Transverse colon (tissue), 4 donors: Measurements from ENCODE around the gene DNAAF3. TPM values are rescaled to one million over a fixed set of nuclear protein-coding genes. Genes with fewer than 3 reads are reported as not detected.

Source experiments
- DNase-seq: peaks from one replicate; pipeline ENCODE4 v3.0.0-alpha.2; 2019
- H3K27ac ChIP-seq, 4 donors: fragments of 200-600 bp; sonication (generic); 2 replicates each; pipeline ENCODE4 v1.5.1; 2016 to 2018; ENCODE audit warnings: inconsistent platforms in 4 of 4
- H3K27me3 ChIP-seq: fragments of 200-600 bp; sonication (generic); 2 replicates; pipeline ENCODE4 v1.5.1; 2017; ENCODE audit warnings: inconsistent platforms
- H3K36me3 ChIP-seq, 4 donors: fragments of 200-600 bp; sonication (generic); 2 replicates each; pipeline ENCODE4 v1.5.1; 2017 to 2019; ENCODE audit warnings: inconsistent platforms in 4 of 4
- H3K4me1 ChIP-seq, 4 donors: fragments of 200-600 bp; sonication (generic); 2 replicates each; pipeline ENCODE4 v1.5.1; 2017 to 2020; ENCODE audit warnings: inconsistent platforms in 4 of 4
- H3K4me3 ChIP-seq, 4 donors: fragments of 200-600 bp; sonication (generic); 1 replicate in 1 of 4; 2 replicates in 3 of 4; pipeline versions ENCODE4 v1.5.1 to v1.6.1; 2017 to 2019; ENCODE audit warnings: inconsistent platforms in 4 of 4
- H3K9me3 ChIP-seq, 2 donors: fragments of 200-600 bp; sonication (generic); 2 replicates each; pipeline ENCODE4 v1.5.1; 2017 to 2019; ENCODE audit warnings: inconsistent platforms in 2 of 2
- EP300 ChIP-seq: sonication (generic); formaldehyde crosslinking; IDR thresholded peaks from one replicate; pipeline ENCODE4 v1.6.1; 2017; ENCODE audit warnings: antibody characterized with exemption, low read depth
- POLR2A ChIP-seq: fragments of 450-650 bp; IDR thresholded peaks from one replicate; pipeline ENCODE4 v1.6.1; 2016; ENCODE audit warnings: antibody characterized with exemption, mild to moderate bottlenecking, moderate library complexity
- POLR2AphosphoS5 ChIP-seq, 3 donors: sonication (generic); formaldehyde crosslinking; IDR thresholded peaks; one replicate each; pipeline ENCODE4 v1.6.1; 2016; ENCODE audit warnings: antibody characterized with exemption in 3 of 3
- WGBS, 2 donors: methylation state at CpG; one replicate each; pipeline ENCODE4 v1.1.5; 2018; ENCODE audit warnings: low coverage in 1 of 2; 5-methylcytosine and 5-hydroxymethylcytosine counted together
- in situ Hi-C, 4 donors: fragments of 200-750 bp; cut with MboI; loops; one replicate each; pipeline versions ENCODE4 v1.15.0 to v1.15.1; 2017; ENCODE audit warnings: low sequenced_read_pairs in 3 of 4, low pct_ligation_motif_present in 1 of 4, low pct_unique_long_range_greater_than_20kb in 1 of 4
- intact Hi-C: fragments of 100-400 bp; cut with DNase I; formaldehyde crosslinking; loops from one replicate; pipeline ENCODE4 v1.15.1; 2023; ENCODE audit warnings: low total_unique reads
- small RNA-seq, 4 donors: library from RNA; depleted of rRNA; stranded (forward); fragments of <200 nt; gene quantifications; one replicate each; pipeline ENCODE3, GENCODE V24; 2016
- total RNA-seq, 4 donors: library from RNA; depleted of rRNA; stranded (reverse); fragments of >200 nt; gene quantifications; one replicate each; pipeline ENCODE4 v1.1.0, GENCODE V29; 2016
- TF ChIP-seq, protein P1 (sequence below), 5 experiments: fragments of 200-600 bp in 3 of 5; fragments of 450-650 bp in 2 of 5; sonication (generic) in 3 of 5; IDR thresholded peaks; 1 replicate in 2 of 5; 2 replicates in 3 of 5; pipeline ENCODE4 v1.5.1; 2016 to 2017; ENCODE audit warnings: antibody characterized with exemption in 5 of 5, inconsistent platforms in 3 of 5, mild to moderate bottlenecking in 2 of 5, moderate library complexity in 1 of 5

Gene DNAAF3
- total RNA-seq, 4 donors from 2014 or later: 0.40 to 0.41 TPM; not detected in 2

DNA sequence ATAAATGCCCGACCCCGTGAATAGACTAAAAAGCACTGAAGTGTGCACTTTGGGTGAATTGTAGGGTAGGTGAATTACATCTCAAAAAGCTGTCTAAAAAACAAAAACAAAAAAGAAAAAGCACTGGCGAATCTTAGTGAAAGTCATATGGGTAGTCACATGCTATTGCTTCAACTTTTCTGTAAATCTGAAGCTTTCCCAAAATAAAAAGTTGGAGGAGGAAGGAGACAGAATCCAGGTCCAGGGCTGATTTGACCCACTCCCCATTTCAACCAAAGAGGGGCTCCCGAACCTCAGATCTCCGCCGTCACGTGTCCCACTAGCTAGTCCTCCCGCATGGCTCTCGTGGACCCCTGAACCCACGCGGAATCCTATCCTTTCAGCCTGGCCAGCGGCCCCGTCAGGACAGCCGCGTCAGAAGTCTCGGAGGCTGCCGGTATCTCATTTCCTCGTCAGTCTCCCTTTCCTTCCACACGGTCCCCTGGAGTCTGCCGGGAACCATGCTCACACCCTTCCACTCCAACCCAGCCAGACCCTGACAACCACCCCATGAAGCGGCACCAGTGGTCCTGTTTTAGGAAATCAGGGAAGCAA lies 55.1 kb downstream of the DNAAF3 start:
- intact Hi-C loops: loop anchor here (10.0 kb wide), 1 partner anchor 493 kb away; the partner anchor contains the start of genes ZNF524 and ZNF865
- 84 to 89% methylated on average over 17 to 21 of the region's 21 CpGs for WGBS, 2 donors
- Histone ChIP-seq H3K36me3 (no peaks in the 10 kb centered on the region), H3K4me1 (peaks cover 30 to 40% (median 37%) of the 10 kb centered on the region in 4 donors), H3K27me3 (no peaks in the 10 kb centered on the region), H3K27ac (peak overlapping the region; percentile 92 to 96 (median 95)), H3K4me3 (no peak overlapping the region), H3K9me3 (no peaks in the 10 kb centered on the region)
- in situ Hi-C loops: no loop called here
- no peak for DNase-seq
- no peak for TF ChIP-seq EP300
- no peak for TF ChIP-seq POLR2AphosphoS5 (IDR thresholded peaks at IDR 0.05)
- TF ChIP-seq POLR2A: no peak
- TF ChIP-seq, protein P1, sequence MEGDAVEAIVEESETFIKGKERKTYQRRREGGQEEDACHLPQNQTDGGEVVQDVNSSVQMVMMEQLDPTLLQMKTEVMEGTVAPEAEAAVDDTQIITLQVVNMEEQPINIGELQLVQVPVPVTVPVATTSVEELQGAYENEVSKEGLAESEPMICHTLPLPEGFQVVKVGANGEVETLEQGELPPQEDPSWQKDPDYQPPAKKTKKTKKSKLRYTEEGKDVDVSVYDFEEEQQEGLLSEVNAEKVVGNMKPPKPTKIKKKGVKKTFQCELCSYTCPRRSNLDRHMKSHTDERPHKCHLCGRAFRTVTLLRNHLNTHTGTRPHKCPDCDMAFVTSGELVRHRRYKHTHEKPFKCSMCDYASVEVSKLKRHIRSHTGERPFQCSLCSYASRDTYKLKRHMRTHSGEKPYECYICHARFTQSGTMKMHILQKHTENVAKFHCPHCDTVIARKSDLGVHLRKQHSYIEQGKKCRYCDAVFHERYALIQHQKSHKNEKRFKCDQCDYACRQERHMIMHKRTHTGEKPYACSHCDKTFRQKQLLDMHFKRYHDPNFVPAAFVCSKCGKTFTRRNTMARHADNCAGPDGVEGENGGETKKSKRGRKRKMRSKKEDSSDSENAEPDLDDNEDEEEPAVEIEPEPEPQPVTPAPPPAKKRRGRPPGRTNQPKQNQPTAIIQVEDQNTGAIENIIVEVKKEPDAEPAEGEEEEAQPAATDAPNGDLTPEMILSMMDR (IDR thresholded peaks at IDR 0.05): no peak

DNA sequence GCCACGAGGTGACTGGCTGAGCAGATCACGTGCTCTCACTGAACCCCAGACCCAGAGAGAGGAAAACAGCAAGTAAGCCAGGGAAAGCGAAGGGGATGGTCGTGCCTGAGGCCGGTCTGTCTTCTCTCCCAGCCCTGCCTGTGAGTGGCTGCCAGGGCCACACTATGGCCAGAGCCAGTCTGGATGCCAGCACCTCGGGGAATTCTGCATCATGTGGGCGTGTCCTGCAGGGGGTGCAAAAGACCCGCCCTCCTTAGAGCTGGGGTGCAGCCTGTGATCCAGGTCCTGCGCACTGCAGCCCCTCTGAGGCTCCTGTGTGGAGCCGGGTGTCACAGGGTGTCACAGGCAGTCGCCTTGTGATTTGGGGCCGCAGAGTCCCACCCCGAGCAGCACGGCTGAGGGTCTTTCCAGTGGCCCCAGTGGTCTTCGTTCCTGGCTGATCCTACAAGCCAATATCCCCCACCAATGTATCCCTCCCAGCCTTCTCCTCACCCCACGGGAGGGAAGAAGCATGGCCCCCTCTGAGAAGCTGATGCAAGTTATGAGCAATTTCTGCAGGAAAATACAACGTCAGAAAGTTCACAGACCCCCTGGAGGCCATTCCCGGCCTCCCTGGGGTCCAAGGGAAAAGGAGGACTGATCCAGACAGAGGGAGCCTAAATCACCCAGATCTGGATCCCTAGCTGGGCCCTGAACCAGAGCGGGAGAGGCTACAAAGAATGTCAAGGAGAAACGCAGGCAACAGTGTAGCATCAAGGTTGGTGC lies 56.7 kb downstream of the DNAAF3 start:
- intact Hi-C loops: loop anchor here (10.0 kb wide), 1 partner anchor 495 kb away; the partner anchor contains the start of genes ZNF524 and ZNF865
- H3K9me3 ChIP-seq: no peaks in the 10 kb centered on the region
- peak overlapping the region in 2 of 4 donors; percentile 17 to 92 for H3K27ac ChIP-seq
- in situ Hi-C loops: no loop called here
- H3K36me3 ChIP-seq: no peaks in the 10 kb centered on the region
- H3K4me3 ChIP-seq: no peak overlapping the region
- 87 to 91% methylated on average over 9 to 20 of the region's 20 CpGs for WGBS, 2 donors
- TF ChIP-seq EP300 (no peak), POLR2A (no peak), POLR2AphosphoS5 (IDR thresholded peaks at IDR 0.05) (no peak)
- TF ChIP-seq, protein P1 (IDR thresholded peaks at IDR 0.05): no peak
- H3K4me1 ChIP-seq: peaks cover 20 to 23% (median 22%) of the 10 kb centered on the region in 4 donors
- no peak for DNase-seq
- no peaks in the 10 kb centered on the region for H3K27me3 ChIP-seq

Small RNA genes within 50 kb of the gene (small RNA-seq; reads per million reads assigned to genes)
- gene MIR7975 (0 reads per million in 4 donors), gene RF01210 (0 reads per million in 4 donors)

Other genes starting within 250 kb of the DNAAF3 start
- not detected for gene NLRP7, start 219.1 kb downstream of the DNAAF3 start, total RNA-seq
- gene NLRP2, start 200.2 kb downstream of the DNAAF3 start, total RNA-seq: 10 to 100 TPM in 3 of 4 donors, 1 to 10 TPM in 1; 3.2 to 39.6 (median 16.7) TPM
- under 1 TPM in 2 of 4 donors, not detected in 2; 0.68 to 1.00 TPM for gene GP6, start 128.3 kb downstream of the DNAAF3 start, total RNA-seq
- gene RDH13, start 103.5 kb downstream of the DNAAF3 start, total RNA-seq: 100 to 1,000 TPM in 1 of 4 donors, 10 to 100 TPM in 3; 28.4 to 125 (median 61.7) TPM
- gene EPS8L1, start 90.7 kb downstream of the DNAAF3 start, total RNA-seq: 100 to 1,000 TPM in 1 of 4 donors, 10 to 100 TPM in 3; 28.7 to 115 (median 49.1) TPM
- 100 to 1,000 TPM; 101 to 350 (median 154) TPM for gene PPP1R12C, start 49.0 kb downstream of the DNAAF3 start, total RNA-seq
- gene TNNT1, start 17.4 kb downstream of the DNAAF3 start, total RNA-seq: 1 to 10 TPM in 2 of 4 donors, not detected in 2; 1.6 to 4.1 TPM
- not detected for gene TNNI3, start 8.9 kb downstream of the DNAAF3 start, total RNA-seq
- 1 to 10 TPM in 1 of 4 donors, under 1 TPM in 2, not detected in 1; 0.48 to 9.6 (median 0.96) TPM for gene SYT5, start 13.7 kb upstream of the DNAAF3 start, total RNA-seq
- gene PTPRH, start 42.9 kb upstream of the DNAAF3 start, total RNA-seq: 100 to 1,000 TPM in 2 of 4 donors, 10 to 100 TPM in 2; 31.2 to 176 (median 102) TPM
- 10 to 100 TPM in 1 of 4 donors, 1 to 10 TPM in 3; 2.0 to 40.8 (median 4.4) TPM for gene TMEM86B, start 62.1 kb upstream of the DNAAF3 start, total RNA-seq
- gene PPP6R1, start 92.4 kb upstream of the DNAAF3 start, total RNA-seq: 10 to 100 TPM; 51.3 to 91.5 (median 60.7) TPM
- gene HSPBP1, start 113.5 kb upstream of the DNAAF3 start, total RNA-seq: 10 to 100 TPM in 3 of 4 donors, 1 to 10 TPM in 1; 4.5 to 98.7 (median 27.0) TPM
- 10 to 100 TPM in 1 of 4 donors, 1 to 10 TPM in 3; 1.4 to 17.6 (median 4.7) TPM for gene BRSK1, start 117.4 kb upstream of the DNAAF3 start, total RNA-seq
- gene TMEM150B, start 158.7 kb upstream of the DNAAF3 start, total RNA-seq: 100 to 1,000 TPM in 1 of 4 donors, 10 to 100 TPM in 3; 26.5 to 135 (median 57.4) TPM
- 10 to 100 TPM; 27.8 to 80.8 (median 31.3) TPM for gene KMT5C, start 173.3 kb upstream of the DNAAF3 start, total RNA-seq
- 10 to 100 TPM in 3 of 4 donors, 1 to 10 TPM in 1; 4.0 to 58.7 (median 21.0) TPM for gene COX6B2, start 188.1 kb upstream of the DNAAF3 start, total RNA-seq
- not detected for gene GARIN5B, start 196.6 kb upstream of the DNAAF3 start, total RNA-seq
- under 1 TPM in 1 of 4 donors, not detected in 3; 0.48 TPM for gene IL11, start 203.8 kb upstream of the DNAAF3 start, total RNA-seq
- gene TMEM190, start 210.2 kb upstream of the DNAAF3 start, total RNA-seq: not detected
- gene TMEM238, start 217.7 kb upstream of the DNAAF3 start, total RNA-seq: 100 to 1,000 TPM in 1 of 4 donors, 10 to 100 TPM in 3; 12.0 to 199 (median 42.5) TPM
- 100 to 1,000 TPM; 448 to 648 (median 605) TPM for gene RPL28, start 219.3 kb upstream of the DNAAF3 start, total RNA-seq
- gene UBE2S, start 241.2 kb upstream of the DNAAF3 start, total RNA-seq: 10 to 100 TPM; 12.4 to 40.8 (median 18.1) TPM